ENCODE results near the gene INTS6L.

The INTS6L gene

GRCh38 chrX:135520553-135521404 is at the start of gene INTS6L:
Gene INTS6L (plus strand): TSS chrX:135520660. CDS start chrX:135520993, 333 bp downstream.
- peaks cover 18% of the 10 kb centered on the region for H3K27me3 Mint-ChIP-seq
- peak within 1 kb of the TSS; percentile 99 for H3K27ac Mint-ChIP-seq
- peak; percentile 81 for DNase-seq
- H3K4me1 Mint-ChIP-seq (ENCODE audit: low read depth), result peaks cover 44% of the 10 kb centered on the region
- H3K36me3 Mint-ChIP-seq (ENCODE audit: low read depth), result peaks cover 21% of the 10 kb centered on the region
- no peaks in the 10 kb centered on the region for H3K9me3 Mint-ChIP-seq
- H3K4me3 Mint-ChIP-seq, result peak within 1 kb of the TSS; percentile 98

- no peak overlapping the region for H3K27ac Mint-ChIP-seq
- H3K4me1 Mint-ChIP-seq (ENCODE audit: low read depth), result peaks cover 2% of the 10 kb centered on the region
- peaks cover 21% of the 10 kb centered on the region for H3K27me3 Mint-ChIP-seq
- no peak overlapping the region for H3K4me3 Mint-ChIP-seq
- H3K36me3 Mint-ChIP-seq (ENCODE audit: low read depth), result no peaks in the 10 kb centered on the region
- DNase-seq, result no peak
- H3K9me3 Mint-ChIP-seq, result no peaks in the 10 kb centered on the region
Observed at GRCh38 chrX:135476378-135476777, 44.1 kb upstream of the INTS6L start.

GRCh38 chrX:135477576-135477975 is 42.9 kb upstream of the INTS6L start:
- Mint-ChIP-seq H3K27me3 (peaks cover 21% of the 10 kb centered on the region), H3K4me1 (ENCODE audit: low read depth) (peaks cover 2% of the 10 kb centered on the region)

GRCh38 chrX:135480076-135480475 is 40.4 kb upstream of the INTS6L start:
- Mint-ChIP-seq H3K27ac (no peak overlapping the region), H3K9me3 (no peaks in the 10 kb centered on the region)

More at GRCh38 chrX:135477576-135477975, 42.9 kb upstream of the INTS6L start:
- Mint-ChIP-seq H3K4me3 (no peak overlapping the region), H3K36me3 (ENCODE audit: low read depth) (no peaks in the 10 kb centered on the region), H3K9me3 (no peaks in the 10 kb centered on the region), H3K27ac (no peak overlapping the region)
- DNase-seq, result peak; percentile 47

GRCh38 chrX:135481696-135482179 is 38.7 kb upstream of the INTS6L start:
- Mint-ChIP-seq H3K27me3 (peaks cover 35% of the 10 kb centered on the region), H3K9me3 (no peaks in the 10 kb centered on the region), H3K4me3 (no peak overlapping the region), H3K36me3 (ENCODE audit: low read depth) (no peaks in the 10 kb centered on the region), H3K4me1 (ENCODE audit: low read depth) (peaks cover 2% of the 10 kb centered on the region), H3K27ac (no peak overlapping the region)
- no peak for DNase-seq

More at GRCh38 chrX:135480076-135480475, 40.4 kb upstream of the INTS6L start:
- Mint-ChIP-seq H3K4me1 (ENCODE audit: low read depth) (peaks cover 2% of the 10 kb centered on the region), H3K4me3 (no peak overlapping the region), H3K27me3 (peaks cover 28% of the 10 kb centered on the region), H3K36me3 (ENCODE audit: low read depth) (no peaks in the 10 kb centered on the region)
- DNase-seq, result no peak

- no peak overlapping the region for H3K4me3 Mint-ChIP-seq
- no peak for DNase-seq
- peaks cover 4% of the 10 kb centered on the region for H3K4me1 Mint-ChIP-seq (ENCODE audit: low read depth)
- H3K27ac Mint-ChIP-seq, result no peak overlapping the region
- no peaks in the 10 kb centered on the region for H3K9me3 Mint-ChIP-seq
- H3K27me3 Mint-ChIP-seq, result peaks cover 44% of the 10 kb centered on the region
- H3K36me3 Mint-ChIP-seq (ENCODE audit: low read depth), result no peaks in the 10 kb centered on the region
Observed at GRCh38 chrX:135484641-135485289, 35.7 kb upstream of the INTS6L start.

- H3K27ac Mint-ChIP-seq, result no peak overlapping the region
- H3K27me3 Mint-ChIP-seq, result peaks cover 36% of the 10 kb centered on the region
- H3K9me3 Mint-ChIP-seq, result no peaks in the 10 kb centered on the region
- H3K36me3 Mint-ChIP-seq (ENCODE audit: low read depth), result no peaks in the 10 kb centered on the region
- peaks cover 12% of the 10 kb centered on the region for H3K4me1 Mint-ChIP-seq (ENCODE audit: low read depth)
- H3K4me3 Mint-ChIP-seq, result no peak overlapping the region
- DNase-seq, result no peak
Observed at GRCh38 chrX:135489542-135489941, 30.9 kb upstream of the INTS6L start.

GRCh38 chrX:135490979-135491514 is 29.4 kb upstream of the INTS6L start:
- H3K4me1 Mint-ChIP-seq (ENCODE audit: low read depth), result peaks cover 12% of the 10 kb centered on the region
- H3K4me3 Mint-ChIP-seq, result no peak overlapping the region
- H3K9me3 Mint-ChIP-seq, result no peaks in the 10 kb centered on the region
- no peak for DNase-seq
- H3K27ac Mint-ChIP-seq, result no peak overlapping the region
- H3K27me3 Mint-ChIP-seq, result peaks cover 28% of the 10 kb centered on the region
- H3K36me3 Mint-ChIP-seq (ENCODE audit: low read depth), result no peaks in the 10 kb centered on the region

- H3K4me3 Mint-ChIP-seq, result no peak overlapping the region
- H3K4me1 Mint-ChIP-seq (ENCODE audit: low read depth), result peaks cover 8% of the 10 kb centered on the region
- peaks cover 16% of the 10 kb centered on the region for H3K27me3 Mint-ChIP-seq
- DNase-seq, result no peak
- no peak overlapping the region for H3K27ac Mint-ChIP-seq
- no peaks in the 10 kb centered on the region for H3K9me3 Mint-ChIP-seq
- H3K36me3 Mint-ChIP-seq (ENCODE audit: low read depth), result no peaks in the 10 kb centered on the region
Observed at GRCh38 chrX:135494453-135494852, 26.0 kb upstream of the INTS6L start.

GRCh38 chrX:135497736-135498135 is 22.7 kb upstream of the INTS6L start:
- H3K4me1 Mint-ChIP-seq (ENCODE audit: low read depth), result no peaks in the 10 kb centered on the region
- no peak for DNase-seq
- no peaks in the 10 kb centered on the region for H3K36me3 Mint-ChIP-seq (ENCODE audit: low read depth)
- H3K9me3 Mint-ChIP-seq, result no peaks in the 10 kb centered on the region
- H3K27me3 Mint-ChIP-seq, result peaks cover 12% of the 10 kb centered on the region
- no peak overlapping the region for H3K4me3 Mint-ChIP-seq
- no peak overlapping the region for H3K27ac Mint-ChIP-seq

GRCh38 chrX:135498236-135498635 is 22.2 kb upstream of the INTS6L start:
- H3K36me3 Mint-ChIP-seq (ENCODE audit: low read depth), result no peaks in the 10 kb centered on the region
- H3K9me3 Mint-ChIP-seq, result no peaks in the 10 kb centered on the region
- H3K4me1 Mint-ChIP-seq (ENCODE audit: low read depth), result no peaks in the 10 kb centered on the region
- no peak overlapping the region for H3K27ac Mint-ChIP-seq
- peaks cover 17% of the 10 kb centered on the region for H3K27me3 Mint-ChIP-seq
- DNase-seq, result no peak
- no peak overlapping the region for H3K4me3 Mint-ChIP-seq

GRCh38 chrX:135505351-135505750 is 15.1 kb upstream of the INTS6L start:
- Mint-ChIP-seq H3K4me1 (ENCODE audit: low read depth) (no peaks in the 10 kb centered on the region), H3K9me3 (no peaks in the 10 kb centered on the region), H3K27me3 (peaks cover 33% of the 10 kb centered on the region), H3K36me3 (ENCODE audit: low read depth) (no peaks in the 10 kb centered on the region), H3K4me3 (no peak overlapping the region), H3K27ac (no peak overlapping the region)
- no peak for DNase-seq

GRCh38 chrX:135509885-135510284 is 10.6 kb upstream of the INTS6L start:
- H3K9me3 Mint-ChIP-seq, result no peaks in the 10 kb centered on the region
- no peak overlapping the region for H3K4me3 Mint-ChIP-seq
- no peaks in the 10 kb centered on the region for H3K36me3 Mint-ChIP-seq (ENCODE audit: low read depth)
- H3K27me3 Mint-ChIP-seq, result peaks cover 29% of the 10 kb centered on the region
- DNase-seq, result no peak
- no peaks in the 10 kb centered on the region for H3K4me1 Mint-ChIP-seq (ENCODE audit: low read depth)
- no peak overlapping the region for H3K27ac Mint-ChIP-seq

GRCh38 chrX:135512508-135513129 is 7.8 kb upstream of the INTS6L start:
- no peaks in the 10 kb centered on the region for H3K36me3 Mint-ChIP-seq (ENCODE audit: low read depth)
- H3K27me3 Mint-ChIP-seq, result peaks cover 18% of the 10 kb centered on the region
- H3K9me3 Mint-ChIP-seq, result no peaks in the 10 kb centered on the region
- no peak for DNase-seq
- no peak overlapping the region for H3K4me3 Mint-ChIP-seq
- no peak overlapping the region for H3K27ac Mint-ChIP-seq
- H3K4me1 Mint-ChIP-seq (ENCODE audit: low read depth), result no peaks in the 10 kb centered on the region

All from activated T-cell treated with anti-CD3 and anti-CD28 coated beads, Interleukin-2, amount 50 U/mL, for 24 hours (primary cell).